GM18873 (cell line): ENCODE results near the gene AP4M1.
A peak's percentile ranks its signal among the peaks of the same experiment; 100 is the strongest.

Experiments used
- ATAC-seq: cut with Tn5 transposase; IDR thresholded peaks from one replicate; pipeline ENCODE4 v1.9.1; 2021; ENCODE audit warnings: mild to moderate bottlenecking, moderate library complexity, moderate number of reproducible peaks; ENCODE audit not compliant: unreplicated experiment, low FRiP score

The AP4M1 gene

GRCh38 chr7:100085515-100085914 lies 15.9 kb upstream of the AP4M1 start:
- ATAC-seq = no peak

DNA sequence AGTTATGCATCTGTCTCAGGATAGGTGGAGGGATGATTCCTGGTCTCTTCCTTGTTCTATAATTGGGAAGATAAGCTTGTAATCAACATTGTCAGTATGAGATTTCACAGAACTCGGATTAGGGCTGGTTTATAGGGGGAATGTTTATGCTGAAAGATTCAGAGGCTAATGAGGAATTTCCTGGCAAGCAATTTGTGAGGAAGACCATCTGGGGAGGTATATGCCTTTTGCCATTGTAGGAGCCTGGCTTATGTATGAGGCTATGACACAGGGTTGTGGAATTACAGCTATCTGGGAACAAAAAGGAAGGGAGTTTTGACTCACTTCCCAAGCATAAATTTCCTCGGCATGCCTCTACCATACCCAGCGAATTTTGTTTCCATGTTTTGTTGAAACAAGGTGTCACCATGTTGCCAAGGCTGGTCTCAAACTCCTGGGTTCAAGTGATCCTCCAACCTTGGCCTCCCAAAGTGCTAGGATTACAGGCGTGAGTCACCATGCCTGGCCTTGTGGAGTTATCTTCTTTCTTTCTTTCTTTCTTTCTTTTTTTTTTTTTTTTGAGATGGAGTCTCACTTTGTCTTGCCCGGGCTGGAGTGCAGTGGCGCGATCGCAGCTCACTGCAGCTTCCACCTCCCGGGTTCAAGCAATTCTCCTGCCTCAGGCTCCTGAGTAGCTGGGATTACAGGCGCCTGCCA lies 14.2 kb upstream of the AP4M1 start:
- ATAC-seq = no peak

DNA sequence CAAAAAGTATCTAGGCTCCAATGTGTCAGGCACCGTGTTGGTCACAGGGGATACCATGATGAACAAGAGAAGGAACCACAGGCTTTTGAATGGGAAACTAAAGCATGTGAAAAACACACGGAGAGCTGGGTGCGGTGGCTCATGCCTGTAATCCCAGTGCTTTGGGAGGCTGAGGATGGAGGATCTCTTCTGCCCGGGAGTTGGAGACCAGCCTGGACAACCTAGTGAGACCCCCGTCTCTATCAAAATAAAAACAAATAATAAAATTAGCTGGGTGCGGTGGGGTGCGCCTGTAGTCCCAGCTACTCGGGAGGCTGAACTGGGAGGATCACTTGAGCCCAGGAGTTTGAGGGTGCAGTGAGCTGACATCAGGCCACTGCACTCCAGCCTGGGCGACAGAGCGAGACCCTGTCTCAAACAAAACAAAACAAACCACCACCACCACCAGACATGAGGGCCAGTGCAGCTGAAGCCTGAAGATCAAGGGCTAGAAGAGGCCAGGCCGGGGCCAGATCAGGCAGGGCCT lies 13.3 kb upstream of the AP4M1 start:
- ATAC-seq = no peak

- no peak for ATAC-seq
These were observed 12.6 kb upstream of the AP4M1 start, which contains the start of gene COPS6 for GRCh38 chr7:100088621-100089457. TSS of gene COPS6 (plus strand) at chr7:100088969. CDS start at chr7:100088991, 22 bp downstream.

- ATAC-seq = no peak
These were observed 11.8 kb upstream of the AP4M1 start for GRCh38 chr7:100089458-100090196.

GRCh38 chr7:100090527-100091410 lies 10.7 kb upstream of the AP4M1 start:
- ATAC-seq = no peak

GRCh38 chr7:100091411-100092181 lies 9.8 kb upstream of the AP4M1 start:
- ATAC-seq = no peak

DNA sequence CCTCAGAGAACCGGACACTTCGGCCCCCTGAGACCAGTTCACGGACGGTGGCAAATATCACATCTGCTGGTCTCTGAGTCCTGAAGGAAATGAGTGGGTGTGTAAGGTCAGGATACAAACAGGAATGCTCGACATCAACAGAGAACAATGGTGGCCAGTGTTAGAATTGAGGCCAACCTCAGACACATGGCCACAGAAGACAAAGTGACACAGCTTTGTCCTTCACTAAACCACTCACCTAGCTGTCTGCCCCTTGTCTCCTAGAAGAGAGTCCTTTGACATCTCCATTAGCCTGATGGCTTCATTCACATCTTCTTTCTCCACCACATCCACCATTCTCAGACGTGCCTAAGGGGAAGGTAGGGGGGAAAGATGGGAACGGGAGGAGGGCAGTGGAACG lies 8.4 kb upstream of the AP4M1 start:
- no peak for ATAC-seq

GRCh38 chr7:100093498-100093897 lies 7.9 kb upstream of the AP4M1 start:
- no peak for ATAC-seq

DNA sequence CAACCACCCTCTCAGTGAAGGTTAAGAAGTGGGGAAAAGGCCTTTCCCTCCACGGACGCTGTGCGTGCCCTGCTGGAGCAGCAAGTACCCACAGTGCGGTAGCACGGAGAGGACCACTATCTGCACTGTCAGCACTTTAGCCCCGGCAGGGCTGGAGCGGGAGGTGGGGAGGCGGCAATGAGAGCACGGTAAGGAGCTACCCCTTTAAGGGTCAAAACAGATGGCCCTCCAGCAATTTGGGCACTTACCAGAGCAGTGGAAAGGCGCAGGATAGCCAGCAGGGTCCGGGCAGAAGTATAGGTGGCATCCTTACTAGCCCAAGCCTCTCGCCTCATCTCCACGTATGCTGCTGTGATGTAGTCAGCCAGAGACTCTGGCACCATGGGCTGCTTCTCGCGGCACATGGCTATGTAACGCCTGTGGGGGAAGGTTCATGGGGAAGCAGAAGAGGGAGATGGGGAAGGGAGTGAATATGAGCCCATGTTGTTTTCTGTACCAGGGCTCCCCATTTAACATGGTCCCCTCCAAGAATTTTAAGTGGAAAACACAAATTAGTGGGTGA lies 7.4 kb upstream of the AP4M1 start:
- no peak for ATAC-seq

GRCh38 chr7:100095289-100095688 lies 6.2 kb upstream of the AP4M1 start:
- ATAC-seq = no peak

DNA sequence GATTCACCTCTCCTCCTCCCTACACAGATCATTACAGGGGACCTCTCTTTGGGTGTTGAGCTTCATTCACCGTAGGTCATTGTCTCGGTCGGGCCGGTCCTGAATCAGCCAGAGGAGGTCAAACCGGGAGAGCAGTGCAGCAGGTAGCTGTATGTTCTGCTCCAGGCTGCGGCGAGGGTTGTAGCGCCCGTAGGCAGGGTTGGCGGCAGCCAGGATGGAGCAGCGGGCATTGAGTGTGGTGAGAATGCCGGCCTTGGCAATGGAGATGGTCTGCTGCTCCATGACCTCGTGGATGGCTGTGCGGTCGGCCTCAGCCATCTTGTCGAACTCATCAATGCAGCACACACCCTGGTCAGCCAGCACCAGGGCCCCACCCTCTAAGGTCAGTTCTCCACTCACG lies 5.7 kb upstream of the AP4M1 start:
- no peak for ATAC-seq

- no peak for ATAC-seq
These were observed 2.5 kb upstream of the AP4M1 start for GRCh38 chr7:100098913-100099312.

GRCh38 chr7:100099452-100099851 lies 2.0 kb upstream of the AP4M1 start:
- no peak for ATAC-seq

- ATAC-seq = peak; percentile 52
These were observed 925 bp upstream of the AP4M1 start for GRCh38 chr7:100100420-100101015.

GRCh38 chr7:100102950-100103840 lies 1.8 kb downstream of the AP4M1 start:
- ATAC-seq = no peak

- ATAC-seq = no peak
These were observed 4.1 kb downstream of the AP4M1 start for GRCh38 chr7:100105534-100105933.
